Endothelial cell of umbilical vein (primary cell): ENCODE data around the gene TRIM71.

ENCODE experiments used
- CTCF ChIP-seq, 2 donors: IDR thresholded peaks; 1 replicate in 1 of 2; 2 replicates in 1 of 2; pipeline ENCODE4 v1.5.1; 2011; ENCODE audit warnings: low read length in 2 of 2, mild to moderate bottlenecking in 2 of 2, moderate library complexity in 2 of 2, control low read depth in 1 of 2, inconsistent platforms in 1 of 2, low read depth in 1 of 2; ENCODE audit not compliant: insufficient read depth in 1 of 2; ENCODE audit errors: extremely low read depth in 1 of 2
- FOS ChIP-seq: IDR thresholded peaks from 2 replicates; pipeline ENCODE4 v1.6.1; 2011; ENCODE audit warnings: mild to moderate bottlenecking, low read length, moderate library complexity, borderline replicate concordance; ENCODE audit not compliant: insufficient read depth
- JUN ChIP-seq: IDR thresholded peaks from 2 replicates; pipeline ENCODE4 v1.6.1; 2011; ENCODE audit warnings: borderline replicate concordance, low read depth; ENCODE audit not compliant: insufficient read length, insufficient read depth
- MYC ChIP-seq: IDR thresholded peaks from one replicate; pipeline ENCODE4 v1.6.1; 2011; ENCODE audit warnings: mild to moderate bottlenecking, low read depth, low read length
- POLR2AphosphoS5 ChIP-seq: IDR thresholded peaks from 2 replicates; pipeline ENCODE4 v1.6.1; 2012; ENCODE audit warnings: low read depth, mild to moderate bottlenecking, control low read depth, low read length, moderate library complexity; ENCODE audit not compliant: insufficient read depth

DNA sequence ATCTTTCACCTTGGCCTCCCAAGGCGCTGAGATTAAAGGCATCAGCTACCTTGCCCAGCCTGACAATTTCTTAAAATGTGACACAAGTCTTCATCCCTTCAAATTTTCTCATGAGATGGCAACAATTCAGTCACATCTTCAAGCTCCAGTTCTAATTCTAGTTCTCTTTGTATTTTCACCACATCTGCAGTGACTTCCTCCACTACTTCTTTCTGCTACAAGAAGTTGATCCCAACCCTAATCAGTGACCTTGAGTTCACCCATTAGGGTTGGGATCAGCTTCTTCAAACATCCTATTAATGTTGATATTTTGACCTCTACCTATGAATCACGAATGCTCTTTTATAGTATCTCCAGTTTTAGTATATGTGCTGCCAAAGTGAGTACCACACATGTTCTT, 59.8 kb downstream of the TRIM71 start:
- TF ChIP-seq CTCF (IDR thresholded peaks at IDR 0.05; ENCODE audit: extremely low read depth in 1 of 2, insufficient read depth in 1 of 2, low read depth in 1 of 2, low read length in 2 of 2), result no peak
- TF ChIP-seq POLR2AphosphoS5, result no peak
- no peak for TF ChIP-seq JUN
- no peak for TF ChIP-seq FOS
- no peak for TF ChIP-seq MYC
